HG02642 (cell line): ENCODE results near the gene PCK1.

Source experiments
- ATAC-seq: cut with Tn5 transposase; IDR thresholded peaks from one replicate; pipeline ENCODE4 v1.9.1; 2021; ENCODE audit warnings: mild to moderate bottlenecking; ENCODE audit not compliant: unreplicated experiment, poor library complexity

The PCK1 gene

DNA sequence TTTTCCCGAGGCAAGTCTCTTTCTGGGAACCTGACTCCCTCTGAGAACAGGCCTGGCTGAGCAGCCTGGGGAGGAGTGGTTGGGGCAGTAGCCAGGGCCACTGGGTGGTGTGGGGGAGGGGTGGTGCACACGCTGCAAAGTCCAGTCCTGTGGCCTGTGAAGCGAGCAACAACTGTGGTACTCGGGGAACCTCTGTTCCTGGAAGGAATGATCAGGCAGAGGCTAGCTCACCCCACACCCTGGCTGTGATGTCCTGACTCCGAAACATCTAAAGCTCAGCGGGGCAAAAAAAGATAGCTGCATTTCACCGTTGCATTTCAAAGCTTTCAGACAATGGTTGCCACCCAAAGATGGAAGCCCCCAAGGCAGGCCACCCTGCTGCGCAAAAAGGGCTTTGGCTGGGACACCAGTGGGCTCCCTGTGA, 25.5 kb downstream of the PCK1 start:
- ATAC-seq, result no peak

DNA sequence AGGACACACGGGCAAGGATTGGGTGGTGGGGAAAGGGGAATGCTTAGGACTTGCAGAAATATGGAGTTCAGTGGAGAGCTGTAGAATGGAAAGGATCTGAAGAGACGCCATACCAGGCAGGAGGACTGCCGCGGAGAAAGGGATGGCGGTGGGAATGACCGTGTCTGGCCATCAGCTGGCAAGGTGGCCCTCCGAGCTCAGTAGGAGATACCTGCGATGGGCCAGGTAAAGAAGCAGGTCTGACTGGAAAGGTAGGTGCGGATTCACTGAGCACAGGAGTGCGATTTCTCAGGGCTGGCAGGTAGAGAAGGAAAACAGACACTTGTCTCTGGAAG, 26.0 kb downstream of the PCK1 start:
- no peak for ATAC-seq

DNA sequence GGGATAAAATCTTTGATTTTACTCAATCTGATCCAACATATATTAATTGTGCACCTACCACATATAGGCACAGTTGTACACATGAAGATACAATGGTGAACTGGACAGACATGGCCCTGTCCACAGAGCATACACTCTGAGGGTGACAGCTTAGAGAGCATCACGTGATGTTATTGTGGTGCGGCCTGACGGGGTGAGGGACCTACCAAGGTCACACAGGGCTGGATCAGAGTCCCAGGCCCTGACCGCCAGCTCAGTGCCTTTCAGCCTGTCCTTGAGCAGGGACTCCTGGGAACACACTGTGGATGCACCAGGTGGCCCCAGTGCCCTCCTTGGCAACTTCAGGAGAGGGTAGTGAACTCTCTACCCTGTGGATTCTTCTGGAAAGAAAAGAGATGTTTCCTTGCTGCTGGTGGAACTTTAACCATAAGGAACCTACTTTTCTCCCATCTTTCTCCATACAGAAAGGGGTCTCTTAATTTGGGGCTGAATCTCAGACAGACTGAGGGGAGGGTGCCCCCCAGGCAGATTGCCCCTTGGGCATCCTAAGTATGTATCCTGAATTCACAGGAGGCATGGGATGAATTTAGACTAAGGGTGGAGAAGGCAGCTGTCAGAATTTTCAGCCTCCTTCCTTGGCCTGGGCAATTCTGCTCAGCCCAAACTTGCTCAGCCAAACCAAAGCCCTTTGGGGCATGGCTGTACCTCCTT, 26.5 kb downstream of the PCK1 start:
- no peak for ATAC-seq

DNA sequence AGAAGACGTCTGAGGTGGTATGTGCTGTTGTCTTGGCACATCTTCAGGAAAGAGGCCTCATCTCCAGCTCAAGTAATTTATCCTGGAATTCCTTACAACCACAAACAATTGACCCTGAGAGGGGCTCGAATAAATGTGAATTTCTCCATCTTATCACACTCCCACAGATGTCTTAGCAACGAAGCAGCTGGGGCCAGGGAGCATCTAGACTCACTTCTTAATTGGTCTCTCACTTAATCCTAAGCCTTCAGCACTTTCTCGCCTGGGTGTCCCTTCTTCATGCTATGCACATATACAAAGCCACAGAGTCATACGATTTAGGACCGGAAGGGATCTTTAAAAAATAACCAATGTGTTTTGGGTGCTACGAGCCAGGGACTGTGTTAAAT, 27.1 kb downstream of the PCK1 start:
- ATAC-seq, result no peak

DNA sequence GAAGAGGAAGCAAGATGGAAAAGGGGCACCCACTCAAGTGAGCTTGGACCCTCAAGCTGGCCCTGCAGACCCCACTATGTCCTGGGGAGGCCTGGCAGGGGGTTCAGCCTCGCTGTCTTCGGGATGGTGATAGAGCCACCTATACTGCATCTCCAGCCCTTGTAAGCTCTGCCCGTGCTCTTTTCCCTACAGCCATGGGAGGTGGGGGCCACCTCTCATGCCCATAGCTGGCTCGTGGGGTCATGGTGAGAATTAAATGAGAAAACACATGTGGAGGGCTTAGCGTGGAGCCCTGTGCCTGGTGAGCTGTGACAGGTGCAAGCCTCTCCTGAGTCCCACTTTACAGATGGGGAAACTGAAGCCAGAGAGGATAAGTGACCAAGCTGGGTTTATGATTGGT, 27.7 kb downstream of the PCK1 start:
- no peak for ATAC-seq

DNA sequence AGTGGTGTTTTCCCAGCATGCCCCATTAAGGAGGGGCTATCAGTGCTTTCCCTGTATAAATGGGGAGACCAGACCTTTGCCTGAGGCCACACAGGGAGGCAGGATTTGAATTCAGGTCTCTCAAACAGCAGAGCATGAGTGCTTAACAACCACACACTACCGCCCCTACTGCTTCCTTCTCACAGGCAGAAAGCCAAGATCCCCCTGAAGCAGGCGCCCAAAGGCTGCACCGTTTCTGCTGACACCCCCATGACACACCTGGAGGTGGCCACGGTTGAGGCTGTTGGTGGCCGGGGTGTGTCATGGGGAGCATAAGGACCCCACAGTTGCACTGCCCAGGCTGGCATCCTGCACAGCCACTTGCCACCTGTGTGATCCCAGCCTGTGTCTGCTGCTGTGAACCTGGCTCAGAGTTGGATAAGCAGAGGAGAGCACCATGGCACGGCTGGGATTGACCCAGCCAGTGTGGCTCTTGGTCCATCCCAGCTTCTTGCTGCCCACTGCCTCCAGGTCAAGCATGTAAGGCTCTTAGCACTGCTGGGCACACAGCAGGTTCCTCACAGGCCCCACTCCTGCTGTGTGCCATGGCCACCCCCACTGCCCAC, 28.3 kb downstream of the PCK1 start:
- ATAC-seq, result no peak

DNA sequence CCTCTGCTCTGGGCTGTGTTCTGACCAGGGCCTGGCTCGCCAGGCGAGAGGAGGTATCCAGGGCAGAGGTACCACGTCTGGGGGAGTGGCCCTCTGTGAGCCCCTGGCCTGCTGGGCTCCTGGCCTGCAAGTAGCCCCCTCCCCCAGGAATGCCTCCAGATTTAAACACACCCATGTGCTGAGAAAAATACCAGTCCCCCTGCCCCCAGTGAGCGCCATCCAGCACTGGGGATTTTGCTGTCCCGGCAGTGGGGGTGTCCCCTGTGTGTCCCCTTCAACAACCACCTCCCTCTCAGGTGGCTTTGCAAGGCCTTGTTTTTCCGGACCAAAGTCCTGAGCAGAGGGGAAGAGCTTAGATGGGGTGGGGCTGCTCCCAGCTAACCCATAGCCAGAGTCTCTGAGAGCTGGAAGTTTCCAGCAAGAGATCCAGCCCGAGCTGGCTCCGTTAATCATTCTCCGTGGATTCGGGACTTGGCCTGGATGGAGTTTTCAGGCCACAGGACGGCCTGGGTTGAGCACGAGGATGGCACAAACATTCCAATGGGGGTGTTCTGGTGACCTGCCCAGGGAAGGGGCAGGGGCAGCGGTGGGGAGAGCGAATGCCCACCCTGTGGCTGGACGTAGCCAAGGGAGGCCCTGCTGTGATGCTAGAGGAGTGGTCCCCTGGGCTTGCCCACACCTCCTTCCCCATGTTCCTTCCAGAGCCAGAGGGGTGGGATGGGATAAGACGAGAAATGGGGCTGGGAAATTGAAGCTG, 29.0 kb downstream of the PCK1 start:
- no peak for ATAC-seq

DNA sequence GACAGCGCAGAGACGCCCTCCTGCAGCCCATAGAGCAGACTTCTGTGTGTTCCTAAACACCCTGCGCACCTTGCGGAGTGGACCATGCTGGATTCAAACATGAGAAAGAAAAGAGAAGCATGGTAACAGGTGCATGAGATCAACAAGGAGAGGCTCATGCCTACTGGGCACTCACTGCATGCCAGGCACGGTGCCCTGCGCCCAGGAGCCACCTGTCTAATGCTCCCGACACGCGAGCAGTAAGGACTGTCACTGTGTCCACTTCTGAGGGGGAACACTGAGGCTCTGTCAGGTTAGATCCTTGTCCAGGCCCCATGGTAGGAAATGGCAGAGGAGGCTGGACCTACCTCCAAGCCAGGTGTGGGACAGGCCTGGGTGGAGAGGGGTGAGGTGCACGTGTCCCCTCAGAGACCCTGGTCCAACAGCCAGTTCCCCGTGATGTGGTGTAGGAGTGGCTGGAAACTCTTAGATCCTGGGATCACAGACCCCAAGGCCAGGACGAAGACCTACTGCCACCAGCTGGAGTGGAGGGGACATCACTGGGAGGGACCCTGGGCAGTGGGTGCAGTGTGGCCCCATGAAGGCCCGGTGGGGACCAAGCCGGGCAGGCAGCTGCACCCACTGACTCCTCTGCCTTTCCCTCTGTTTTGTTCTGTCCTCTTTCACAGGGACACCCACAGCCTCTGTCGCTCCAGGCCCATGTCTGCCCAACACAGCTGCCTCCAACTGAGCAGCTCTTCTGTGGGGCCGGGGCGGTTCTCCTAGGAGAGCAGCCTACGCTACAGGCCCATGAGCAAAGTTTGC, 29.8 kb downstream of the PCK1 start:
- ATAC-seq, result no peak

DNA sequence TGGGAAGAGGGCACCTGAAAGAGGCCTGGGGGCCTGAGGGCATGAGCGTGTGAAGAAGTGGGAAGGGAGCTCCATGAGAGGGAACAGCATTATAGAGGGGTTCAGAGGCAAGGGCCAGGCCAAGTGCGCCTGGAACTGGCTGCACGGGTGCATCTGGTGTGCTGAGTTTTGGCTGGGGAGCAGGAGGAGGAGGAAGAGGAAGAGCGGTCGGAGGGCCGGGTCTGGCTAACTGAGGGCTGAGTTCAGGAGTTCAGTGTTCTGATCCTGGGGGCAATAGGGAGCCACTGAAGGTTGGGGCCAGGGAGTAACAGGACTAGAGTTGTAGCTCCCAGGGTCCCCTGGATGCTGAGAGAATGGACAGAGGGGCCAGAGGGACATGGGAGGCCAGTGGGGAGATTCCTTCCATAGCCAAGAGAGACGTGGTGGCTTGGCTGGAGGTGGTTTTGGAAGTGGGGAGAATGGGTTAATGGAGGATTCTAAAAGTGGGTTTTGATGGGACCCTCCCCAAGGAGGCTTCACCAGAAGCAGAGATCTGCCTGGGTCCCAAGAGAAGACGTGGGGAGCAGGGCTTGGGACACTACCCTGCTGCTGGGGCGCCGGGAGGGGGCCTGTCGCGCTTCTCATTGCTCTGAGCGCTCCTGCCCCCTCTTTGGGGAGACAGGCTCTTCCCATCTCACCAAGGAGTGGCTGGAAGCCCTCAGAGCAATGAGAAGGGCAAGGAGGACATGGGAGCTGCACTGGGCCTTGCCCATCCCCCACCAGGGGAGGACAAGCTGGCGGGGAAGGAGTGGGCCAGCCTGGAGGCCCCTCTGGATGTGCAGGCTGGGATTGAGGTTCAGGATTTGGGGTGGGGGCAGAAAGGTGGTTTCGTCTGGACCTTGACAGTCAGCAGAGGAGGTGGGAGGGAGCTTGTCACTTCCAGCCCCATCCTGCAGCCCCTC, 30.6 kb downstream of the PCK1 start:
- no peak for ATAC-seq

DNA sequence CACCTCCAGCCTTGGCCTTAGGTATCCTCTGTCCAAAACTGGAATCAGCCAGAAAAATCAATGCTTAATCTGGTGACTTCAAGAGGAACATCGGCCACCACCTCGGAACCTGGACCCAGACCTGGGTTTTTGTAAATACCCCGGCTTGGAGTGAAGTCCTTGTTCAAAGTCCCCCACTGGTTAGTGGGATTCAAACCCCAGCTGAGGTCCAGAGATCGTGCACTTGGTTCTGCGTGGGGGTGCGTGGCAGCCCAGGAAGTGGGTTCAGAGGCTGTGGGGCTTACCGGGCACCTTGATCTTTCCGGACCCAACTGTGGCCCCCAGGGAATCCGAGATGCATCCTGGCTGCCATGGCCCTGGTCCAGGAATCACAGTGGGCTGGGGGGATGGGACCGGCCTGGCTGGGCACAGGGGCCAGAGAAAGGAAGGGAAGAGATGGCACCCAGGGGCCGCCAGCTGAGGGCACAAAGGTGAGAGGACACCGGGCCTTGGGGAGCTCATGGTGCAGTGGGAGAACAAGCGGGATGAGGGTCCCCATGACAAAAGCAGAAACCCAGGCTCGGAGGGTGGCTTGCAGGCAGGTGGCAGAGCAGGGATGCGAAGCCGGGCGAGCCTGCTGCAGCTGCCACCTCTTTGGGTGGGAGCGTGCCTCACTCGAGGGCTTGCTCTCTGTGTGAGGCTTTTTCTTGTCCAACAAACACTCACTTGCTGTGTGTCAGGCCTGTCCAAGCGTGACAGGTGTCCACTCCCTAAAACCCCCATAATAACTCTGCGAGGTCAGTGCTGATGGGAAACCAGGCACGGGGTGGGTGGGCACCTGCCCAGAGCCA, 31.6 kb downstream of the PCK1 start:
- ATAC-seq, result no peak

DNA sequence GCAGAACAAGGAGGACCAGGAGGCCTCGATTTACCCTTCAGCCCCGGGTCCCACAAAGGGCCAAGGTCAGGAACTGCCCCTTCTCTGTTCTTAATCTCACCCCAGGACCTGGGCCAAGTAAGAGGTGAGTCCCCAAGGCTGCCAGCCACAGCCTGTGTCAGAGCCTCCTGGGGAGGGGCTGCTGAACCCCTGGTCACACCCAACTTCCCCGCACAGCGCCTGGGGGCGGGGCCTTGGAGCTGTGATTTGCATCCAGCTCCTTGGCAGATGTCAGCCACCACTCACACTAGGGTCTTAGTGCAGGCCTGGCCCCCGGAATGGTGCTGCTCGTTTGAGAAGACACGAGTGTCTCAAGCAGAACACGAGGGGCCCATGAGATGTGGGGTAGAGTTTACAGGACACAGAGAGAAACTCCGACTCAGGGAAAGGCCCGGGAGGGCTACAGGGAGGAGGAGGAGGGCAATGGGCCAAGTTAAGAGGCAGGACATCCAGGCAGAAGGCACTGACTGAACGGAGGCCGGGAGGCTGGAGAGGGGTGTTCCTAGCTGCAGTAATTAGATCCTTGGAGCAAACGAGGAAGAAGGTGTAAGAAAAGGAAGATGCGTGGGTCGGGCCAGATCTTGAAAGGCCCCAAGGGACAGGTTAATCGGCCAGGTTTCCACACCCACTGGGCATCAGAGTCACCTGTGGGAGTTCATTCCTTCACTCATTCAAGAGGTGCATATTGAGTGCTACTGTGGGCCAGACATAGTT, 32.4 kb downstream of the PCK1 start:
- no peak for ATAC-seq

DNA sequence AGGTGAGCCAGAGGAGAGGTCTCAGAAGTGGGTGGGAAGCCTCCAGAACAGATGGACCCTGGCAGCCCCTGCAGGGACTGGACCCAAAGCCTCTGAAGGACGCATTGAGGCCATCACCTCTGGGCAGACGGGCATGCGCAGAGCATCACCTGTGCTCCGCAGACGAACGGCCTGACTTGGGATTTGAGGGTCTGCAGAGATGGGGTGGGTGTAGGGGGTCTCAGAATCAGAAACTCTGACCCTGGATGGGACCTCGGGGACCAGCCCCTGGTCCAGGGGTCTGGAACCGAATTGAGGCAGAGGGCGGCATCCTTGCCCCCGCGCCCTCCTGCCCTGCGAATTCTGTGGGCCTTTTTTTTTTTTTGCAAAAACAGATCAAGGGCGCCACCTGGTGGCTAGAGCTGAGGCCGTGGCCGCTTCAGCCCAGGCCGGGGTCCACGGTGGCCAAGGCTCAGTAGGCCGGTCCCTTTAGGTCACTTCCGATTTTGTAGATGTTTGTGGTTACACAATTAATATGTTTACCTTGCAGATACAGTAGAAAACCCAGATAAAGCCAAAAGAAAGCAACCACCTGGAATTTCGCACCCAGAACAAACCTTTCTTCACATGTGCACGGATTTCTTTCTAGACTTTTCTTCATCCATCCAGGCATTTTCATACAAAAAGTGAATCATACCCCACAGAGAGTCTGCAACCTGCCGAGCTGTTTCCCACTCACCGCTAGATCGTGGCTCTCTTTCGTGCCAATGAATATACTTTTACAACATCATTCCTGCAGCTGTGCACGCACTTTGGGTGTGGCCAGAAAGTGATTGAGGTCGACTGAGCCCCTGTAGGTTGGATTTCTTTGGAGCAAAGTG, 33.4 kb downstream of the PCK1 start:
- ATAC-seq, result no peak

DNA sequence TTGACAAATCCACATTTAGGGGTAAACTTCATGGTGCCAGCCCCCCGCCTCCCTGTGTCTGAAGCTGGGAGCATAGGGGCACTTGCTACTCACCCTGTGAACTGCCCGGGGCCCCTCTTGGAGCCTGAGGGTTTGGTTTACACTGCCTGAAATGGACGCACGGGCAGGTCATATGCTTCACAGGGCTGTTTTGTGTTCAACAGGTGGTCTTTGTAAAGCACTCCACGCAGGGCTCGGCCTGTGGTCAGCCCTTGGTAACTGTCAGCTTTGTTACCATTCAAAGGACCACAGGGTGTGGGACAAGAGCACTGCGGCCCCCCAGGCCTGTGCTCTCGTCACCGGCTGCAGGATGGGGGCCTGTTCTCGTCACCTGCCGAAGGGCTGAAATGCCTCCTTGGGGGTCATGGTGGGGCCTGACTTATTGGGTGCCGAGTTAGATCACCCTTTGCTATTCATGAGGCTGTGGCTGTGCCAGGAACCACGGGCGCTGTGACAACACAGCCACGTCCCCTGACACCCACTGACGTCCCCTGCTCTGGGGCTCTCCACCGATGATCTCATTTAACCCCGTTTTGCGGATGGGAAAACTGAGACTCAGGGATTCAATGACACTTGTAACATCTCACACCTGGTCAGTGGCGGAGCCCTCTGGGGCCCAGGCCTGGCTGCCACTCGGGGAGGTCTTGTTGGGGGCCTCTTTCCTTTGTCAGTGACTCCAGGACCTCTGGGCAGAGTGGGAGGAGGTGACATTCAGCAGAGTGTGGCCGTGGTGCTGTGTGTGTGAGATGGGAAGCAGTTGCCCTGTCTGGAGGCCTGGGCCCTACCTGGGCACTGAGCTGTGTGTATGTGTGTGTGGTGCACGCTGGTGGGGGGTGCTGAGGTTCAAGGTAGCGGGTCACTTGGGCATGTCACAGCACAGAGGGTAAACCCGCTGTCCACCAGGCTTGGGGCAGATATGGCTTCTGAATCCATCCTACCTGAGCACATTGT, 34.4 kb downstream of the PCK1 start:
- no peak for ATAC-seq

DNA sequence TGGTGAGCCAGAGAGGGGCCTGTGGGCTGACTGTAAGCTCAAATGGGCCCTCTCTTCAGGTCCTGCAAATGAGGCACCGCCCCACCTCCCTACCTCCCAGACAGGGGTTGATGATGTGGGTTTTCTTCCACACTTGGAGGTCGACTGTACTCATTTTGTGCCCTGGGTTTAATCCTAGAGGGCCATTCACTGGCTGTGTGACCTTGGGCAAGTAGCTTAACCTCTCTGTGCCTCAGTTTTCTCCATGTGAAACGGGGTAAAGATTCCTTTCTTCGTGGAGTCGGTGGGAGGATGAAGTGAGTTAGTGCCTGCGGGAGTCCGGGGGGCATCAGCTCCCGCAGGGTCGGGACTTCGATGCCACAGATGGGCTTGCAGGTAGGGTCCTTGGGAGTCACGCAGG, 35.4 kb downstream of the PCK1 start:
- ATAC-seq, result no peak

DNA sequence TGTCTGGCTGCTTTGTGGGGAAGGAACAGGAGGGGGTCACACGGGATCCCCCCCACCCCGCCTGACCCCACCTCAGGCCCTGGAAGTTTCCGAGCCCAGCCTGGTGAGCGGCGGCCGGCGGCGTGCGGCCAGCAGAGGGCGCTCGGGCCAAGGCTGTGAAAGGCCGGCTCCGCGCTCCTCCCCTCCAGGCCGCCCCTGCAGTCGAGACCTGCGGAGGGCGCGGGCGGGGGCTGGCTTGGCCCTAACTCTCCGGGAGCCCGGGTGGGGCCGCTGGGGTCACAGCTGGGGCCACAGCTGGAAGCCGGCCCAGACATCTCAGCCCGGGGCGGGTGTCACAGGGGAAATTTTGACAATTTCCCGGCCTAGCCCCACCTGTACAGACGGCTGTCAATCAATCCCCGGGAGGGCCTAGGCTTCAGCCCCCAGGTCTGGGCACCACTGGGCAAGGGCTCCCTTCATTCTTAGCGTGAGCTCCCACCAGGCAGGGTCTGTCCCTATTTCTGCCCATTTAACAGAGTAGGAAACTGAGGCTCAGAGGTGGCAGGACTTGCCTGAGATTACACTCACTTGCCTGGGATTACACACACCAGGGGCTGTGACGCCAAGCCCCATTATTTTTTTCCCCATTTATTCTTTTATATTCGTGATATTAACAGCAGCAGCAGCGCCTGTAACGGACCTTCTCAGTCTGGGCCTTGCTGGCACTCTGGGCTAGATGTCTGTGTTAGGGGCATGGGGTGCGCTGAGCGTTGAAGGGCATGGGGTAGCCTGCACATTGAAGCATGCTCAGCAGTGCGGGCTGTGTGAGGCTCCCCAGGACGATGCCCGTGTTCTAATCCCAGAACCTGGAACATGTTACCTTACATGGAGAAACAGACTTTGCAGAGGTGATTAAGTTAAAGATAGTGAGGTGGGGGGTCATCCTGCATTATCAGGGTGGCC, 36.4 kb downstream of the PCK1 start:
- ATAC-seq, result peak; percentile 66
